T1000 (cell line): Measurements from ENCODE around the gene PCDHGA3.
"Not testable (repeated sequence)": the region's sequence is repeated elsewhere in the genome, so short reads cannot be mapped to it uniquely, and the experiment has no call there.

ENCODE experiments used
- DNase-seq: peaks from one replicate; lab custom pipeline; 2025; ENCODE audit warnings: mixed read lengths; lab: John Stamatoyannopoulos, UW

The PCDHGA3 gene

DNA sequence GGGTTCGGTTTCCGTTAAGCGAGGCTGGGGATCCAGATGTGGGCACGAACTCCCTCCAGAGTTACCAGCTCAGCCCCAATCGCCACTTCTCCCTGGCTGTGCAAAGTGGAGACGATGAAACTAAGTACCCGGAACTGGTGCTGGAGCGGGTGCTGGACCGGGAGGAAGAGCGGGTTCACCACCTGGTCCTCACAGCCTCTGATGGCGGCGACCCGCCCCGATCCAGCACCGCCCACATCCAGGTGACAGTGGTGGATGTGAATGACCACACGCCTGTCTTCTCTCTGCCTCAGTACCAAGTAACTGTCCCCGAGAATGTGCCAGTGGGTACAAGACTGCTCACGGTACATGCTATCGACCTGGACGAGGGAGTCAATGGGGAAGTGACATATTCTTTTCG is 39.7 kb downstream of the PCDHGA3 start:
- DNase-seq = no peak

DNA sequence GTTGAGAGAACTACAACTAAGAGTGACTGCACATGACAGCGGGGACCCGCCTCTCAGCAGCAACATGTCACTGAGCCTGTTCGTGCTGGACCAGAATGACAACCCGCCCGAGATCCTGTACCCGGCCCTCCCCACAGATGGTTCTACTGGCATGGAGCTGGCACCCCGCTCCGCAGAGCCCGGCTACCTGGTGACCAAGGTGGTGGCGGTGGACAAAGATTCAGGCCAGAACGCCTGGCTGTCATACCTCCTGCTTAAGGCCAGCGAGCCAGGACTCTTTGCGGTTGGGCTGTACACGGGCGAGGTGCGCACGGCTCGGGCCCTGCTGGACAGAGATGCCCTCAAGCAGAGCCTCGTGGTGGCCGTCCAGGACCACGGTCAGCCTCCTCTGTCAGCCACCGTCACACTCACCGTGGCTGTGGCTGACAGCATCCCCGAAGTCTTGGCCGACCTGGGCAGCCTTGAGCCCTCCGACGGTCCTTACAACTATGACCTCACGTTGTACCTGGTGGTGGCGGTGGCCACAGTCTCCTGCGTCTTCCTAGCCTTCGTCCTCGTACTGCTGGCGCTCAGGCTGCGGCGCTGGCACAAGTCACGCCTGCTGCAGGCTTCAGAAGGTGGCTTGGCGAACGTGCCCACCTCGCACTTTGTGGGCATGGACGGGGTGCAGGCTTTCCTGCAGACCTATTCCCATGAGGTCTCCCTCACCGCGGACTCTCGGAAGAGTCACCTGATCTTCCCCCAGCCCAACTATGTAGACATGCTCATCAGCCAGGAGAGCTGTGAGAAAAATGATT is 41.0 kb downstream of the PCDHGA3 start:
- no peak for DNase-seq

DNA sequence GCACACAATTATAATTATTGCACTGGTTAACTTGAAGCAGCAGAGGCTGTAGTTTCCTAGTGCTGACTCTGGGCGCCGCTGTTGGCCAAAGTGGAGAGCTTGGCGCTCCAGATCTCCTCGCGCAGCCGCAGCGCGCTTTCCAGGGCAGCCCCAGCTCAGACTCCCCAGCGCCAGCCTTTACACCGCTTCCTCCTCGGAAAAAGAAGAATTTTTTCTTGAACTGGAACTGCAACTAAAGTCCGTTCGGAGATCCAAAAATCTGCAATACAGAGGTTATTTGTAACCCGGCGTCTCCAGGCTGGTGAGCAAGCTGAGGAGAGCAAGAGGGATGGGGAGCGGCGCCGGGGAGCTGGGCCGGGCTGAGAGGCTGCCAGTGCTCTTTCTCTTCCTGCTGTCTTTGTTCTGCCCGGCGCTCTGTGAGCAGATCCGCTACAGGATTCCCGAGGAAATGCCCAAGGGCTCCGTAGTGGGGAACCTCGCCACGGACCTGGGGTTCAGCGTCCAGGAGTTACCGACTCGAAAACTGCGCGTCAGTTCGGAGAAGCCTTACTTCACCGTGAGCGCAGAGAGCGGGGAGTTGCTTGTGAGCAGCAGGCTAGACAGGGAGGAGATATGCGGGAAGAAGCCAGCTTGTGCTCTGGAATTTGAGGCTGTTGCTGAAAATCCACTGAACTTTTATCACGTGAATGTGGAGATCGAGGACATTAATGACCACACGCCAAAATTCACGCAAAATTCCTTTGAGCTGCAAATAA is 44.1 kb downstream of the PCDHGA3 start, which contains the start of gene PCDHGB4:
TSS of gene PCDHGB4 (plus strand) at position 142 of the 755 bp plus-strand sequence. CDS start at position 329, 187 bp downstream.
- DNase-seq = not testable (repeated sequence)

DNA sequence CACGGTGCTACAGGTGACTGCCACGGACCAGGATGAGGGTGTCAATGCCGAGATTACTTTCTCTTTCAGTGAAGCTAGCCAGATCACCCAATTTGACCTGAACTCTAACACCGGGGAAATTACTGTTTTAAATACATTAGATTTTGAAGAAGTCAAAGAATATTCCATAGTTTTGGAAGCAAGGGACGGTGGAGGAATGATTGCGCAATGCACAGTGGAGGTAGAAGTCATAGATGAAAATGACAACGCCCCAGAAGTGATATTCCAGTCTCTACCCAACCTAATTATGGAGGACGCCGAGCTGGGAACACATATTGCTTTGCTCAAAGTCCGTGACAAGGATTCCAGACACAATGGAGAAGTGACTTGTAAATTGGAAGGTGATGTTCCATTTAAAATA is 45.0 kb downstream of the PCDHGA3 start:
- no peak for DNase-seq

DNA sequence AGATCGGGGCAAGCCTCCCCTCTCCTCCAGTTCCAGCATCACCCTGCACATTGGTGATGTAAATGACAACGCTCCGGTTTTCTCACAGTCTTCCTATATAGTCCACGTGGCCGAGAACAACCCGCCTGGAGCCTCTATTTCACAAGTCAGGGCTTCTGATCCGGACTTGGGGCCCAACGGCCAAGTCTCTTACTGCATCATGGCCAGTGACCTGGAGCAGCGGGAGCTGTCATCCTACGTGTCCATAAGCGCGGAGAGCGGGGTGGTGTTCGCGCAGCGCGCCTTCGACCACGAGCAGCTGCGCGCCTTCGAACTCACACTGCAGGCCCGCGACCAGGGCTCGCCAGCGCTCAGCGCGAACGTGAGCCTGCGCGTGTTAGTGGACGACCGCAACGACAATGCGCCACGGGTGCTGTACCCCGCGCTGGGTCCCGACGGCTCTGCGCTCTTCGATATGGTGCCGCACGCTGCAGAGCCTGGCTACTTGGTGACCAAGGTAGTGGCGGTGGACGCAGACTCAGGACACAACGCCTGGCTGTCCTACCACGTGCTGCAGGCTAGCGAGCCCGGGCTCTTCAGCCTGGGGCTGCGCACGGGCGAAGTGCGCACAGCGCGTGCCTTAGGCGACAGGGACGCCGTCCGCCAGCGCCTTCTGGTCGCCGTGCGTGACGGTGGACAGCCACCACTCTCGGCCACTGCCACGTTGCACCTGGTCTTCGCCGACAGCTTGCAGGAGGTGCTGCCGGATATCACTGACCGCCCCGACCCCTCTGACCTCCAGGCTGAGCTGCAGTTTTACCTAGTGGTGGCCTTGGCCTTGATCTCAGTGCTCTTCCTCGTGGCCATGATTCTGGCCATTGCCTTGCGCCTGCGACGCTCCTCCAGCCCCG is 45.8 kb downstream of the PCDHGA3 start:
- DNase-seq = no peak

DNA sequence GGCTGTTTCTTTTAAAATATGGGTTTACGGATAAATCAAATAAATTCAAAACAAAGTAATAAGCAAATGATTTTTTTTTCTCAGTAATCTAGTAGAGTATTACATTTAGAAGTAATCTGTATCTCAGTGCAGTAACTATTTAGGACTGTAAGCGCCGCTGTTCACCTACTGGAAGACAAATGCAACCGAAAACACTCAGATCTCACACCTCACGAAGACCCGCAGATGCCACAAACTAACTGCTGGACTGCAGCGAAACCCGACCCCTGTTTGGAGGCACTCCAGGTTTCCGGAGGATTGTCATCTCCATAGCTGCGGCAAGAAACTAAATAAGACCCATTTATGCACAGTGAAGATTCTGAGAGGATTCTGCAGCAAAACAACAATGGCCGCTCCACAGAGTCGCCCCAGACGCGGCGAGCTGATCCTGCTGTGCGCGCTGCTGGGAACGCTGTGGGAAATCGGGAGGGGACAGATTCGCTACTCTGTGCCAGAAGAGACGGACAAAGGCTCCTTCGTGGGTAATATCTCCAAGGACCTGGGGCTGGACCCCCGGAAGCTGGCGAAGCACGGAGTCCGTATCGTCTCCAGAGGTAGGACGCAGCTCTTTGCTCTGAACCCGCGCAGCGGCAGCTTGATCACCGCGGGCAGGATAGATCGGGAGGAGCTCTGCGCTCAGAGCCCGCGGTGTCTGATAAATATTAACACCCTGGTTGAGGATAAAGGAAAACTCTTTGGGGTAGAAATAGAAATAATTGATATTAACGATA is 49.0 kb downstream of the PCDHGA3 start, which contains the start of gene PCDHGA8:
TSS of gene PCDHGA8 (plus strand) at position 205 of the 770 bp plus-strand sequence. CDS start at position 386, 181 bp downstream.
- DNase-seq = no peak

DNA sequence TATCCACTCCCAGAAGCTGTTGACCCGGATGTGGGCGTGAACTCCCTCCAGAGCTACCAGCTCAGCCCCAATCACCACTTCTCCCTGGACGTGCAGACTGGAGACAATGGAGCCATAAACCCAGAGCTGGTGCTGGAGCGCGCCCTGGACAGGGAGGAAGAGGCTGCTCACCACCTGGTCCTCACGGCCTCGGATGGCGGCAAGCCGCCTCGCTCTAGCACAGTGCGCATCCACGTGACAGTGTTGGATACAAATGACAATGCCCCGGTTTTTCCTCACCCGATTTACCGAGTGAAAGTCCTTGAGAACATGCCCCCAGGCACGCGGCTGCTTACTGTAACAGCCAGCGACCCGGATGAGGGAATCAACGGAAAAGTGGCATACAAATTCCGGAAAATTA is 49.6 kb downstream of the PCDHGA3 start:
- DNase-seq = no peak

DNA sequence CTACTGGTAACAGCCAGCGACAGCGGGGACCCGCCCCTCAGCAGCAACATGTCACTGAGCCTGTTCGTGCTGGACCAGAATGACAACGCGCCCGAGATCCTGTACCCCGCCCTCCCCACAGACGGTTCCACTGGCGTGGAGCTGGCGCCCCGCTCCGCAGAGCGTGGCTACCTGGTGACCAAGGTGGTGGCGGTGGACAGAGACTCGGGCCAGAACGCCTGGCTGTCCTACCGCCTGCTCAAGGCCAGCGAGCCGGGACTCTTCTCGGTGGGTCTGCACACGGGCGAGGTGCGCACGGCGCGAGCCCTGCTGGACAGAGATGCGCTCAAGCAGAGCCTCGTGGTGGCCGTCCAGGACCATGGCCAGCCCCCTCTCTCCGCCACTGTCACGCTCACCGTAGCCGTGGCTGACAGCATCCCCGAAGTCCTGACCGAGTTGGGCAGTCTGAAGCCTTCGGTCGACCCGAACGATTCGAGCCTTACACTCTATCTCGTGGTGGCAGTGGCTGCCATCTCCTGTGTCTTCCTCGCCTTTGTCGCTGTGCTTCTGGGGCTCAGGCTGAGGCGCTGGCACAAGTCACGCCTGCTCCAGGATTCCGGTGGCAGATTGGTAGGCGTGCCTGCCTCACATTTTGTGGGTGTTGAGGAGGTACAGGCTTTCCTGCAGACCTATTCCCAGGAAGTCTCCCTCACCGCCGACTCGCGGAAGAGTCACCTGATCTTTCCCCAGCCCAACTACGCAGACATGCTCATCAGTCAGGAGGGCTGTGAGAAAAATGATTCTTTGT is 51.0 kb downstream of the PCDHGA3 start:
- DNase-seq = not testable (repeated sequence)
